Thyroid gland (tissue), 4 donors: Measurements from ENCODE around the gene BRSK2. TPM values are rescaled to one million over a fixed set of nuclear protein-coding genes. Genes with fewer than 3 reads are reported as not detected.

Experiments used
- DNase-seq, 2 donors: peaks; one replicate each; pipeline ENCODE4 v3.0.0-alpha.2; 2019
- H3K27ac ChIP-seq, 3 donors: fragments of 200-600 bp; sonication (generic); 1 replicate in 2 of 3; 2 replicates in 1 of 3; pipeline ENCODE4 v1.5.1; 2016 to 2019; ENCODE audit warnings: mild to moderate bottlenecking in 1 of 3, moderate library complexity in 1 of 3
- H3K27me3 ChIP-seq: fragments of 200-600 bp; sonication (generic); one replicate; pipeline ENCODE4 v1.5.1; 2019
- H3K36me3 ChIP-seq, 2 donors: fragments of 200-600 bp; sonication (generic); one replicate each; pipeline ENCODE4 v1.5.1; 2016 to 2019
- H3K4me1 ChIP-seq, 2 donors: fragments of 200-600 bp; sonication (generic); one replicate each; pipeline ENCODE4 v1.5.1; 2017 to 2019
- H3K4me3 ChIP-seq, 3 donors: fragments of 200-600 bp; sonication (generic); replicated peaks in 1 of 3; 1 replicate in 2 of 3; 2 replicates in 1 of 3; pipeline ENCODE4 v1.5.1; 2016; ENCODE audit warnings: mild to moderate bottlenecking in 1 of 3
- H3K9me3 ChIP-seq: fragments of 200-600 bp; sonication (generic); one replicate; pipeline ENCODE4 v1.5.1; 2017
- CTCF ChIP-seq, 6 experiments: fragments of 200-600 bp in 3 of 6; fragments of 450-650 bp in 3 of 6; sonication (generic) in 3 of 6; IDR thresholded peaks; one replicate each; pipeline ENCODE4 v1.5.1; 2016 to 2019; ENCODE audit warnings: antibody characterized with exemption in 6 of 6, mild to moderate bottlenecking in 2 of 6, inconsistent platforms in 1 of 6, moderate library complexity in 1 of 6
- POLR2A ChIP-seq, 2 donors: fragments of 450-650 bp; IDR thresholded peaks; one replicate each; pipeline ENCODE4 v1.6.1; 2017; ENCODE audit warnings: antibody characterized with exemption in 2 of 2, mild to moderate bottlenecking in 2 of 2, moderate library complexity in 1 of 2
- WGBS, 2 donors: methylation state at CpG; one replicate each; pipeline ENCODE4 v1.1.5; 2017; 5-methylcytosine and 5-hydroxymethylcytosine counted together
- intact Hi-C: fragments of 100-400 bp; cut with DNase I; formaldehyde crosslinking; loops from one replicate; pipeline ENCODE4 v1.15.1; 2023
- total RNA-seq, 4 donors: library from RNA; depleted of rRNA; stranded (reverse); fragments of >200 nt; gene quantifications; one replicate each; pipeline ENCODE4 v1.2.3, GENCODE V29; 2016

The BRSK2 gene
- total RNA-seq, 4 donors from 2014 or later, result 0.34 to 2.2 (median 0.81) TPM

GRCh38 chr11:1351278-1351937 is 38.3 kb upstream of the BRSK2 start:
- H3K9me3 ChIP-seq, result no peaks in the 10 kb centered on the region
- WGBS, 2 donors, result 60 to 61% methylated on average over 12 of the region's 12 CpGs
- intact Hi-C loops, result no loop called here
- no peak for TF ChIP-seq CTCF (IDR thresholded peaks at IDR 0.05)
- no peak for TF ChIP-seq POLR2A (IDR thresholded peaks at IDR 0.05)
- no peak for DNase-seq
- no peak overlapping the region for H3K4me3 ChIP-seq
- H3K4me1 ChIP-seq, result no peaks in the 10 kb centered on the region
- no peaks in the 10 kb centered on the region for H3K27me3 ChIP-seq
- H3K27ac ChIP-seq, result no peak overlapping the region
- no peaks in the 10 kb centered on the region for H3K36me3 ChIP-seq

DNA sequence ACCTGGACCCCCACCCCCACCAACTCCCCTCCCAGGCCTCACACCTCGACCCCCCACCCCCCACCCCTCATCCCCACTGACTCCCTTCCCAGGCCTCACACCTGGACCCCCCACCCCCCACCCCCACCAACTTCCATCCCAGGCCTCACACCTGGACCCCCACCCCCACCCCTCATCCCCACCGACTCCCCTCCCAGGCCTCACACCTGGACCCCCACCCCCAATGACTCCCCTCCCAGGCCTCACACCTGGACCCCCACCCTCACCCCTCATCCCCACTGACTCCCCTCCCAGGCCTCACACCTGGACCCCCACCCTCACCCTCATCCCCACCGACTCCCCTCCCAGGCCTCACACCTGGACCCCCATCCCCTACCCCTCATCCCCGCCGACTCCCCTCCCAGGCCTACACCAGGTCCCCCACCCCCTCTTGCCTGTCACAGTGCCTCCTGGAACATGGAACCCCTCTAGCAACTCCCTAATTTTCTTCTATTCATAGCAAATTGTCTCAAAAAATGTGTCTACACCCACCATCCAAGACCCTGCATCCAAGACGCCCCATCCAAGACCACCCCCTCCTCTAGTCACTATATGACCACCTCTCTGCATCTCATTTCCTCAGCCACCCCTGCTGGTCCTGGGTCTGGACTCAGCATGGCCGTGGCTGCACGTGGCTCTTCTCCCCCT is 36.9 kb upstream of the BRSK2 start:
- no peak for TF ChIP-seq CTCF (IDR thresholded peaks at IDR 0.05)
- TF ChIP-seq POLR2A (IDR thresholded peaks at IDR 0.05), result no peak
- intact Hi-C loops, result no loop called here
- H3K4me1 ChIP-seq, result no peaks in the 10 kb centered on the region
- 79 to 90% methylated on average over 3 to 4 of the region's 8 CpGs for WGBS, 2 donors
- no peaks in the 10 kb centered on the region for H3K27me3 ChIP-seq
- no peak for DNase-seq
- no peak overlapping the region for H3K4me3 ChIP-seq
- no peaks in the 10 kb centered on the region for H3K9me3 ChIP-seq
- H3K36me3 ChIP-seq, result no peaks in the 10 kb centered on the region
- no peak overlapping the region for H3K27ac ChIP-seq

- Histone ChIP-seq H3K27me3 (no peaks in the 10 kb centered on the region), H3K4me3 (no peak overlapping the region), H3K9me3 (no peaks in the 10 kb centered on the region), H3K4me1 (no peaks in the 10 kb centered on the region), H3K36me3 (no peaks in the 10 kb centered on the region), H3K27ac (no peak overlapping the region)
- DNase-seq, result no peak
- intact Hi-C loops, result no loop called here
- 77 to 83% methylated on average over 24 to 30 of the region's 32 CpGs for WGBS, 2 donors
- TF ChIP-seq POLR2A (IDR thresholded peaks at IDR 0.05), result no peak
- no peak for TF ChIP-seq CTCF (IDR thresholded peaks at IDR 0.05)
Observed at GRCh38 chr11:1353383-1354124, 36.2 kb upstream of the BRSK2 start.

DNA sequence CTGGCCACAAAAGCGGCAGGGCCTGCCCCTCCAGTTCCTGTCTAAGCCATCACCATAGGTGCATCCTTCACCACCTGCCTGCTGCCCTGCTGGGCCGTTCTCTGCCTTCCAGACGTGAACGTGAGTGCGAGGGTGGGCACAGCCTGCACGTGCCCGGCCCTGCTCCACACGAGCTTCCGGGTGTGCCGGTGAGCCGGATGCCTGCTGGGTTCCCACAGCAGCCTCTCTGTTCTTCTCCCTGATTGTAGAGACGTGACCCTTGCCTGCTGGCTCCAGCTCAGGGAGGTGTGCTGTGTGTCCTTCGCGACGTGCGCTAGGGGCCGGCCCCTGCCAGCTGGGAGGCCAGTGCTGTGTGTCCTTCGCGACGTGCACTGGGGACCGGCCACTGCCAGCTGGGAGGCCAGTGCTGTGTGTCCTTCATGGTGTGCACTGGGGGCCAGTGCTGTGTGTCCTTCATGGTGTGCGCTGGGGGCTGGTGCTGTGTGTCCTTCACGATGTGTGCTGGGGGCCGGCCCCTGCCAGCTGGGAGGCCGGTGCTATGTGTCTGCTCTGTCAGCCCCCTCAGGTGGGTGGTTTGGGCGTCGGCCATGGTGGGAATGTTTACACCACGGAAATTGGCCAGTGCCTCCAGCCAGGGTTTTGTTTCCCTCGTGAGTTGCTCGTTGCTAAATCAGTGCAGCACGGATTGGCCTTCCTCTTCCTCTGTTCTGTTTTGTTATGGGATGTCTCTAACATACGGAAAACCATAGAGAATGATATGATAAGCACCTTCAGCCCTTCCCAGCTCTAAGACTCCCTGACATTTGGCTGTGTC is 35.4 kb upstream of the BRSK2 start:
- no peak for TF ChIP-seq POLR2A (IDR thresholded peaks at IDR 0.05)
- no peak for TF ChIP-seq CTCF (IDR thresholded peaks at IDR 0.05)
- no peak overlapping the region for H3K27ac ChIP-seq
- H3K9me3 ChIP-seq, result no peaks in the 10 kb centered on the region
- H3K27me3 ChIP-seq, result no peaks in the 10 kb centered on the region
- no peak overlapping the region for H3K4me3 ChIP-seq
- H3K4me1 ChIP-seq, result no peaks in the 10 kb centered on the region
- DNase-seq, result no peak
- intact Hi-C loops, result no loop called here
- no peaks in the 10 kb centered on the region for H3K36me3 ChIP-seq
- 75 to 82% methylated on average over 23 to 28 of the region's 32 CpGs for WGBS, 2 donors
